Thyroid gland (tissue), 4 donors: ENCODE results near the gene ZNF318. TPM values are rescaled to one million over a fixed set of nuclear protein-coding genes. Genes with fewer than 3 reads are reported as not detected.
"Not testable (repeated sequence)": the region's sequence is repeated elsewhere in the genome, so short reads cannot be mapped to it uniquely, and the experiment has no call there.

Experiments
- DNase-seq, 2 donors: peaks; one replicate each; pipeline ENCODE4 v3.0.0-alpha.2; 2019
- H3K27ac ChIP-seq, 3 donors: fragments of 200-600 bp; sonication (generic); 1 replicate in 2 of 3; 2 replicates in 1 of 3; pipeline ENCODE4 v1.5.1; 2016 to 2019; ENCODE audit warnings: mild to moderate bottlenecking in 1 of 3, moderate library complexity in 1 of 3
- H3K27me3 ChIP-seq: fragments of 200-600 bp; sonication (generic); one replicate; pipeline ENCODE4 v1.5.1; 2019
- H3K36me3 ChIP-seq, 2 donors: fragments of 200-600 bp; sonication (generic); one replicate each; pipeline ENCODE4 v1.5.1; 2016 to 2019
- H3K4me1 ChIP-seq, 2 donors: fragments of 200-600 bp; sonication (generic); one replicate each; pipeline ENCODE4 v1.5.1; 2017 to 2019
- H3K4me3 ChIP-seq, 3 donors: fragments of 200-600 bp; sonication (generic); replicated peaks in 1 of 3; 1 replicate in 2 of 3; 2 replicates in 1 of 3; pipeline ENCODE4 v1.5.1; 2016; ENCODE audit warnings: mild to moderate bottlenecking in 1 of 3
- H3K9me3 ChIP-seq: fragments of 200-600 bp; sonication (generic); one replicate; pipeline ENCODE4 v1.5.1; 2017
- CTCF ChIP-seq, 6 experiments: fragments of 200-600 bp in 3 of 6; fragments of 450-650 bp in 3 of 6; sonication (generic) in 3 of 6; IDR thresholded peaks; one replicate each; pipeline ENCODE4 v1.5.1; 2016 to 2019; ENCODE audit warnings: antibody characterized with exemption in 6 of 6, mild to moderate bottlenecking in 2 of 6, inconsistent platforms in 1 of 6, moderate library complexity in 1 of 6
- POLR2A ChIP-seq, 2 donors: fragments of 450-650 bp; IDR thresholded peaks; one replicate each; pipeline ENCODE4 v1.6.1; 2017; ENCODE audit warnings: antibody characterized with exemption in 2 of 2, mild to moderate bottlenecking in 2 of 2, moderate library complexity in 1 of 2
- WGBS, 2 donors: methylation state at CpG; one replicate each; pipeline ENCODE4 v1.1.5; 2017; 5-methylcytosine and 5-hydroxymethylcytosine counted together
- intact Hi-C: fragments of 100-400 bp; cut with DNase I; formaldehyde crosslinking; loops from one replicate; pipeline ENCODE4 v1.15.1; 2023
- total RNA-seq, 4 donors: library from RNA; depleted of rRNA; stranded (reverse); fragments of >200 nt; gene quantifications; one replicate each; pipeline ENCODE4 v1.2.3, GENCODE V29; 2016

The ZNF318 gene
- total RNA-seq, 4 donors from 2014 or later: 32.4 to 84.6 (median 37.5) TPM

DNA sequence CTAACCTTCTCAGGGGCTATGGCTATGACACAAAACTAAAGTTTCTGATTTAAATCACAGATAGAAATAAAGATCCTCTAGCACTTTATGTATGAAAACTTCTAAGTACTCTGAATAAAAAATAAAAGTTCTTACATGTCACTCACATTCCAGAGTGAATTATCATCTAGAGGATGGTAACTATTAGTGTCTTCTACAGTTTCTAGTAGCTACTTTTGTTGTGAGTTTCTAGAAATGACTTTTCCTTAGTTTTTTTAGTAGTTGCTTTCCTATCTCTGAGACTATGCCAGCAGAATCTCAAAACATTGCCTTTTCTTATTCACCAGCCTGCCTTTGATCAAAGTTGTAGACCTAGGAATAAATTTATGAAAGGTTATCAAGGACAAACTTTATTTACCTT is 10.1 kb downstream of the ZNF318 start:
- DNase-seq: no peak
- Histone ChIP-seq H3K27ac (no peak overlapping the region), H3K4me1 (no peaks in the 10 kb centered on the region), H3K36me3 (peaks cover 44 to 60% of the 10 kb centered on the region in 2 donors), H3K4me3 (no peak overlapping the region), H3K9me3 (no peaks in the 10 kb centered on the region), H3K27me3 (no peaks in the 10 kb centered on the region)
- intact Hi-C loops: no loop called here
- no peak for TF ChIP-seq CTCF (IDR thresholded peaks at IDR 0.05)
- no peak for TF ChIP-seq POLR2A (IDR thresholded peaks at IDR 0.05)

GRCh38 chr6:43355862-43356590 is 13.4 kb downstream of the ZNF318 start:
- peaks cover 33 to 42% of the 10 kb centered on the region in 2 donors for H3K36me3 ChIP-seq
- no peak for DNase-seq

GRCh38 chr6:43351951-43352350 is 17.5 kb downstream of the ZNF318 start:
- H3K27ac ChIP-seq, DNase-seq, H3K4me1 ChIP-seq, intact Hi-C loops, H3K9me3 ChIP-seq, H3K4me3 ChIP-seq, H3K27me3 ChIP-seq: not testable (repeated sequence)
- WGBS, 2 donors: 92 to 95% methylated on average over 5 of the region's 5 CpGs
- peaks cover 34 to 62% of the 10 kb centered on the region in 2 donors for H3K36me3 ChIP-seq

More at GRCh38 chr6:43355862-43356590, 13.4 kb downstream of the ZNF318 start:
- peak in 2 of 6 experiments; percentile 18 for TF ChIP-seq CTCF (IDR thresholded peaks at IDR 0.05)
- TF ChIP-seq POLR2A (IDR thresholded peaks at IDR 0.05): no peak
- WGBS, 2 donors: 77 to 79% methylated on average over 2 of the region's 2 CpGs
- intact Hi-C loops: no loop called here
- Histone ChIP-seq H3K4me3 (no peak overlapping the region), H3K9me3 (no peaks in the 10 kb centered on the region), H3K27ac (no peak overlapping the region), H3K4me1 (no peaks in the 10 kb centered on the region), H3K27me3 (no peaks in the 10 kb centered on the region)

GRCh38 chr6:43347444-43347843 is 22.0 kb downstream of the ZNF318 start:
- 91 to 93% methylated on average over 3 of the region's 3 CpGs for WGBS, 2 donors
- Histone ChIP-seq H3K4me1 (no peaks in the 10 kb centered on the region), H3K36me3 (peaks cover 45 to 62% of the 10 kb centered on the region in 2 donors), H3K4me3 (no peak overlapping the region), H3K9me3 (no peaks in the 10 kb centered on the region), H3K27me3 (no peaks in the 10 kb centered on the region), H3K27ac (no peak overlapping the region)
- intact Hi-C loops: no loop called here
- no peak for DNase-seq
- TF ChIP-seq CTCF (IDR thresholded peaks at IDR 0.05) (no peak), POLR2A (IDR thresholded peaks at IDR 0.05) (no peak)

- H3K27ac ChIP-seq: no peak overlapping the region
- intact Hi-C loops: no loop called here
Measured at GRCh38 chr6:43347021-43347420, 22.4 kb downstream of the ZNF318 start.

GRCh38 chr6:43346243-43346642 is 23.2 kb downstream of the ZNF318 start:
- H3K4me3 ChIP-seq, H3K27me3 ChIP-seq, H3K9me3 ChIP-seq, H3K27ac ChIP-seq, H3K4me1 ChIP-seq, DNase-seq, intact Hi-C loops: not testable (repeated sequence)
- WGBS, 2 donors: 96 to 97% methylated on average over 11 of the region's 11 CpGs
- H3K36me3 ChIP-seq: peaks cover 55 to 69% of the 10 kb centered on the region in 2 donors

More at GRCh38 chr6:43347021-43347420, 22.4 kb downstream of the ZNF318 start:
- Histone ChIP-seq H3K36me3 (peaks cover 50 to 63% of the 10 kb centered on the region in 2 donors), H3K27me3 (no peaks in the 10 kb centered on the region), H3K9me3 (no peaks in the 10 kb centered on the region), H3K4me1 (no peaks in the 10 kb centered on the region), H3K4me3 (no peak overlapping the region)
- DNase-seq: no peak
- TF ChIP-seq CTCF (IDR thresholded peaks at IDR 0.05) (no peak), POLR2A (IDR thresholded peaks at IDR 0.05) (no peak)
- WGBS, 2 donors: 86 to 90% methylated on average over 3 of the region's 3 CpGs
